ENCODE measurements around the gene FNIP1. TPM values are rescaled to one million over a fixed set of nuclear protein-coding genes. Genes with fewer than 3 reads are reported as not detected.

FNIP1 gene
- 9.3 to 13.8 TPM (median 10.8 TPM) in 5 replicates for total RNA-seq (2022; extraction: Qiagen RNA extraction; ENCODE audit: low read depth)

DNA sequence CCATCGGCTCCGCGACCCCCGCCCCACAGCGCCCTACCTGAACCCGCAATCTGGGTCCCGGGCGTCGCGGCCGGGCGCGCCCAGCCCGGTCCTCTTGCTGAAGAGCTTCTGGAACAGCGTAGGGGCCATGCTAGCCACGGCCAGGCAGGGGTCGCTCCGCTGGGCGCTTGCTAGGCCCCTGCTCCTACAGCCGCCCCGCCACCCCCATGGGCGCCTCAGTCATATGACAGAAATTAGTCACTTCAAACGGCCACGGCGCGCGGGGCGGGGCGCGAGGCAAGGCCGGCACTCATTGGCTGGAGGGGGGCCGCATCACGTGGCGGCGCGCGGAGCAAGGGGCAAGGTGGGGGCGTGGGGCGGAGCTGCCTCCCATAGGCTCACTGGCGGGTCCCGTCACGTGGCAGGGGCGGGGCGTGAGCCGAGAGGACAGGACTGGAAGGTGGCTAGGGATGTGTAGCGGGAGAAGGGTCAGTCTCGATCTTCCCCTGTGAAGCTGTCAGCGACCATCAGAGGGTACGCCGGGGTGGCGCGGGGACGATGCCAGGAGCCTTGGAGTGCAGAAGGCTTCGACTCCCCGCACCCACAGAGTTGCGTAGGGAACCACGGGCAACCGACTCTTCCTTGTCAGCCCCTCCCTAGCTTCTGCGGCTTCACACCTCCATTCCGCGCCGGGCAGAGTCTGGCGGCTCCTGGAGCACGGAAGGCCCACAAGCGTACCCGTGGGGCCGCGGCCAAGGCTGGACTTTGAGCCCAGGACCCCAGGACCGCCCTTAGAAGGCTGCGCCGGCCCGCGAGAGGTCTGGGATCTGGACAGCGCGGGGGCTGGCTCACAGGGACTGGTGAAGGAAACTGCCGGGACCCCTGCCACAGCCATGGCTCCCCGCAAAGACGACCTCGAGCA lies at the start of gene FNIP1:
Gene FNIP1, minus strand, starts transcription at position 225 of the 901 bp plus-strand sequence. Its CDS starts 96 bp downstream, at position 129.

DNA sequence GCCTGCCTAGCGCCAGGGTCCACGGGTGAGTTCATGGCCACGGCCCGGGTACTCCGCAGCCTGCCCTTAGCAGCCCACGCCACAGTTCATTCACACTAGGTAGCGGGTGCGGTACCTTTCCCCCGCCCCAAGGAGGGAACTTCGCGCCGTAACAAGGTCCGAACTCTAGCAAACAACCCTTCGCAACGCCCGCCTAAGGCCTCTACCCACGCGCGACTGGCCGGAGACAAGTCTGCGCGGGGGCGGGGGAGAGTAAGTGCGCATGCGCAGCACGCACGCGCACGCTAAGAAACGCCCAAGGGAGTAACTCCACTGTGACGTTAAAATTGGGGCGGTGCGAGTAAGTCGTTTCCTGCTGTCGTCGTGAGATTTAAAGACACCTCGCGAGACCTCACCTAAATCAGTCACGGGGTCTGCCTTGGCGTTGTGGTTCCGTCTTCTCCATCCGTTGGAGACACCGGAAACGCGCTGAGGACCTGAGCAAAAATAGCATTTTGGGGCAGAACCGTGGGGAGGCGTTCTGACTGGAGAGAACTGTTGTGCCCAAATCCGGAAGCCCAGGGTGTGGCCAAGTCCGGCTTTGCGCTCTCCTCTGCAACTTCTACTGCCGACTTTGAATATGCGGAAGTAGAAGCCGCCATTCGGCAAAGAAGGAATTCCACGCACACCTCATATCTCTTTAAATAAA lies 161.7 kb downstream of the FNIP1 start, which contains the start of gene RAPGEF6:
Gene RAPGEF6, minus strand, starts transcription at position 234 of the 688 bp plus-strand sequence. Its CDS starts 199 bp downstream, at position 35.

Other genes starting within 250 kb of the FNIP1 start
- 6.1 to 10.5 TPM (median 8.1 TPM) in 5 replicates for gene RAPGEF6, start 161.8 kb downstream of the FNIP1 start, total RNA-seq (2022; extraction: Qiagen RNA extraction; ENCODE audit: low read depth)
- gene MEIKIN, start 148.6 kb upstream of the FNIP1 start, total RNA-seq (2022; extraction: Qiagen RNA extraction; ENCODE audit: low read depth): not detected in 5 replicates
- 0.06 TPM in 1 of 5 replicates, not detected in the others for gene ACSL6, start 214.6 kb upstream of the FNIP1 start, total RNA-seq (2022; extraction: Qiagen RNA extraction; ENCODE audit: low read depth)

Measured in A549 treated with ZK216348 at 1 μM for 4 hours (cell line).